DOHH2 (cell line): ENCODE results near the gene SNU13.

Source experiments
- H3F3A ChIP-seq: fragments of 200-600 bp; sonication (generic), shearing (Covaris generic); 2 replicates; pipeline ENCODE4 v1.6.0; 2016; ENCODE audit warnings: antibody characterized with exemption, mild to moderate bottlenecking; ENCODE audit not compliant: control insufficient read depth, insufficient read depth
- H3K27ac ChIP-seq: fragments of 200-600 bp; sonication (generic); 2 replicates; pipeline ENCODE4 v1.5.1; 2014; ENCODE audit warnings: low read depth, mild to moderate bottlenecking, low read length, moderate library complexity
- H3K27me3 ChIP-seq: fragments of 200-600 bp; sonication (generic); 2 replicates; pipeline ENCODE4 v1.6.1; 2014; ENCODE audit warnings: mild to moderate bottlenecking, low read length, mixed read lengths; ENCODE audit not compliant: control insufficient read depth
- H3K36me3 ChIP-seq: fragments of 200-600 bp; sonication (generic); 2 replicates; pipeline ENCODE4 v1.6.1; 2014; ENCODE audit warnings: mild to moderate bottlenecking, low read length, moderate library complexity, mixed read lengths; ENCODE audit not compliant: control insufficient read depth
- H3K4me1 ChIP-seq: fragments of 200-600 bp; sonication (generic); 2 replicates; pipeline ENCODE4 v1.6.1; 2014; ENCODE audit warnings: mild to moderate bottlenecking, low read length, mixed read lengths; ENCODE audit not compliant: control insufficient read depth
- H3K4me2 ChIP-seq: fragments of 200-600 bp; sonication (generic); 2 replicates; pipeline ENCODE4 v1.6.0; 2014; ENCODE audit warnings: mild to moderate bottlenecking, low read length, moderate library complexity
- H3K4me3 ChIP-seq: fragments of 200-600 bp; sonication (generic); 2 replicates; pipeline ENCODE4 v1.5.1; 2014; ENCODE audit warnings: mild to moderate bottlenecking, low read length, mixed read lengths
- H3K79me2 ChIP-seq: fragments of 200-600 bp; sonication (generic); 2 replicates; pipeline ENCODE4 v1.6.1; 2014; ENCODE audit warnings: mild to moderate bottlenecking, low read length, mixed read lengths; ENCODE audit not compliant: control insufficient read depth
- H3K9me2 ChIP-seq: fragments of 200-600 bp; sonication (generic); replicated peaks from 2 replicates; pipeline ENCODE4 v1.6.1; 2014; ENCODE audit warnings: mild to moderate bottlenecking, low read length, mixed read lengths; ENCODE audit not compliant: control insufficient read depth
- H3K9me3 ChIP-seq: fragments of 200-600 bp; sonication (generic); 2 replicates; pipeline ENCODE4 v1.6.1; 2014; ENCODE audit warnings: antibody characterized with exemption, low read length, mixed read lengths; ENCODE audit not compliant: control insufficient read depth, insufficient read depth
- H4K20me1 ChIP-seq: fragments of 200-600 bp; sonication (generic); 2 replicates; pipeline ENCODE4 v1.6.0; 2014; ENCODE audit warnings: low read depth, mild to moderate bottlenecking, antibody characterized with exemption, low read length, moderate library complexity; ENCODE audit not compliant: control insufficient read depth, insufficient read depth
- CTCF ChIP-seq: fragments of 200-600 bp; sonication (generic); IDR thresholded peaks from one replicate; pipeline ENCODE4 v1.5.1; 2014; ENCODE audit warnings: antibody characterized with exemption, mild to moderate bottlenecking, low read depth, low read length; ENCODE audit not compliant: poor library complexity, severe bottlenecking
- EZH2phosphoT487 ChIP-seq: fragments of 200-600 bp; sonication (generic); IDR thresholded peaks from 2 replicates; pipeline ENCODE4 v1.6.1; 2017; ENCODE audit warnings: borderline replicate concordance, mild to moderate bottlenecking, antibody characterized with exemption, low read length, moderate library complexity, mixed read lengths

The SNU13 gene

DNA sequence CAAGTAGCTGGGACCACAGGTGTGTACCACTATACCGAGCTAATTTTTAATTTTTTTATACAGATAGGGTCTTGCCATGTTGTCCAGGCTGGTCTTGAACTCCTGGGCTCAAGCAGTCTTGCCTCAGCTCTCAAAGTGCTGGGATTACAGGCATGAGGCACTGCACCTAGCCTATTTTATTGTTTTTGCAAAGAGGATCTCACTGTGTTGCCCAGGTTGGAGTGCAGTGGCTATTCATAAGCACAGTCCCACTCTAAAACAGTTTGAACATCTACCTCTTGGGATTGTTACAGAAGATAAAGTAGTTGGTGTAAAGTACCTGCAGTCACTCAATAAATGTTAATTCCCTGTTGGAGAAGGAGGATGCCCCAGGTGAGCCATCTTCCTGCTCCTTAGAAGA is 38.4 kb downstream of the SNU13 start:
- Histone ChIP-seq H4K20me1 (no peaks in the 10 kb centered on the region), H3K27me3 (no peaks in the 10 kb centered on the region), H3K4me3 (no peak overlapping the region), H3K9me3 (no peaks in the 10 kb centered on the region), H3F3A (0 out of 2 replicates have a peak, but pooled peaks cover 4% of the 10 kb centered on the region), H3K9me2 (no peaks in the 10 kb centered on the region), H3K4me1 (peaks cover 4% of the 10 kb centered on the region; the same call in 1 of the 2 replicates), H3K36me3 (peaks cover 88% of the 10 kb centered on the region), H3K4me2 (no peak overlapping the region), H3K27ac (no peak overlapping the region), H3K79me2 (peaks cover 33% of the 10 kb centered on the region)
- TF ChIP-seq CTCF (no peak), EZH2phosphoT487 (no peak)

GRCh38 chr22:41648432-41648831 is 40.2 kb downstream of the SNU13 start:
- Histone ChIP-seq H4K20me1 (no peaks in the 10 kb centered on the region), H3K36me3 (peaks cover 84% of the 10 kb centered on the region), H3K79me2 (peaks cover 38% of the 10 kb centered on the region), H3K4me2 (no peak overlapping the region), H3K27me3 (no peaks in the 10 kb centered on the region), H3K4me1 (peaks cover 4% of the 10 kb centered on the region; the same call in 1 of the 2 replicates), H3K9me2 (no peaks in the 10 kb centered on the region), H3F3A (no peaks in the 10 kb centered on the region), H3K9me3 (no peaks in the 10 kb centered on the region), H3K4me3 (no peak overlapping the region), H3K27ac (no peak overlapping the region)
- TF ChIP-seq EZH2phosphoT487: no peak
- no peak for TF ChIP-seq CTCF

DNA sequence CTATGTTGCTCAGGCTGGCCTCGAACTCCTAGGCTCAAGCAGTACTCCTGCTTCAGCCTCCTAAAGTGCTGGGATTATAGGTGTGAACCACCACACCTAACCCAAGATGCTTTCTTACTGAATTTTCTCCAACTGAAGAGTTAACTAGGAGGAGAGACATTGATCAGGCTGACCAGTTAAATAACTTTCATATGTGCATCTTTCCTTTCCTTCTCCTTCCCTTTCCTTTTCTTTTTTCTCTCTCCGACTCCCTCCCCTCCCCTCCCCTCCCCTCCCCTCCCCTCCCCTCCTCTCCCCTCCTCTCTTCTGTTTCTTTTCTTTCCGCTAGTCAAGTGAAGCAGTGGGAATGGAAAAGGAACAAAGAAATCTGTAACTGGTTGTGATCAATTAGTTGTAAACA is 40.9 kb downstream of the SNU13 start:
- no peak overlapping the region for H3K4me2 ChIP-seq
- H3K79me2 ChIP-seq: peaks cover 44% of the 10 kb centered on the region
- peaks cover 4% of the 10 kb centered on the region; the same call in 1 of the 2 replicates for H3K4me1 ChIP-seq
- peaks cover 84% of the 10 kb centered on the region for H3K36me3 ChIP-seq
- no peaks in the 10 kb centered on the region for H3K27me3 ChIP-seq
- H3K9me3 ChIP-seq: no peaks in the 10 kb centered on the region
- no peaks in the 10 kb centered on the region for H3F3A ChIP-seq
- TF ChIP-seq CTCF: no peak
- TF ChIP-seq EZH2phosphoT487: no peak
- no peak overlapping the region for H3K27ac ChIP-seq
- H3K4me3 ChIP-seq: no peak overlapping the region
- no peaks in the 10 kb centered on the region for H4K20me1 ChIP-seq
- no peaks in the 10 kb centered on the region for H3K9me2 ChIP-seq
